DND-41 (cell line): ENCODE data around the gene ZBTB18.

Experiments used
- EZH2 ChIP-seq: IDR thresholded peaks from 3 replicates; pipeline ENCODE4 v1.6.1; 2012; ENCODE audit warnings: borderline replicate concordance, low read depth, mild to moderate bottlenecking, moderate library complexity, low read length, inconsistent platforms; ENCODE audit not compliant: severe bottlenecking
- TF ChIP-seq, protein P1 (sequence below): IDR thresholded peaks from 2 replicates; pipeline ENCODE4 v1.5.1; 2012; ENCODE audit warnings: borderline replicate concordance, low read length, moderate library complexity, mild to moderate bottlenecking; ENCODE audit not compliant: poor library complexity, severe bottlenecking; ENCODE audit errors: extremely low read depth

- TF ChIP-seq, protein P1, sequence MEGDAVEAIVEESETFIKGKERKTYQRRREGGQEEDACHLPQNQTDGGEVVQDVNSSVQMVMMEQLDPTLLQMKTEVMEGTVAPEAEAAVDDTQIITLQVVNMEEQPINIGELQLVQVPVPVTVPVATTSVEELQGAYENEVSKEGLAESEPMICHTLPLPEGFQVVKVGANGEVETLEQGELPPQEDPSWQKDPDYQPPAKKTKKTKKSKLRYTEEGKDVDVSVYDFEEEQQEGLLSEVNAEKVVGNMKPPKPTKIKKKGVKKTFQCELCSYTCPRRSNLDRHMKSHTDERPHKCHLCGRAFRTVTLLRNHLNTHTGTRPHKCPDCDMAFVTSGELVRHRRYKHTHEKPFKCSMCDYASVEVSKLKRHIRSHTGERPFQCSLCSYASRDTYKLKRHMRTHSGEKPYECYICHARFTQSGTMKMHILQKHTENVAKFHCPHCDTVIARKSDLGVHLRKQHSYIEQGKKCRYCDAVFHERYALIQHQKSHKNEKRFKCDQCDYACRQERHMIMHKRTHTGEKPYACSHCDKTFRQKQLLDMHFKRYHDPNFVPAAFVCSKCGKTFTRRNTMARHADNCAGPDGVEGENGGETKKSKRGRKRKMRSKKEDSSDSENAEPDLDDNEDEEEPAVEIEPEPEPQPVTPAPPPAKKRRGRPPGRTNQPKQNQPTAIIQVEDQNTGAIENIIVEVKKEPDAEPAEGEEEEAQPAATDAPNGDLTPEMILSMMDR, result no peak
- TF ChIP-seq EZH2, result no peak
Measured at GRCh38 chr1:244069326-244069898, 18.3 kb downstream of the ZBTB18 start.
